Osteoblast (primary cell): ENCODE data around the gene UNC93B1. TPM values are rescaled to one million over a fixed set of nuclear protein-coding genes. Genes with fewer than 3 reads are reported as not detected.
A peak's percentile ranks its signal among the peaks of the same experiment; 100 is the strongest.
"Not testable (repeated sequence)": the region's sequence is repeated elsewhere in the genome, so short reads cannot be mapped to it uniquely, and the experiment has no call there.

Experiments used
- DNase-seq: peaks from one replicate; pipeline ENCODE4 v3.0.0; 2011; ENCODE audit warnings: low spot score, mixed read lengths; ENCODE audit not compliant: insufficient read length; ENCODE audit errors: missing footprints
- H2AFZ ChIP-seq: 2 replicates; pipeline ENCODE4 v1.6.0; 2011; ENCODE audit warnings: mild to moderate bottlenecking, low read length
- H3K27ac ChIP-seq: 2 replicates; pipeline ENCODE4 v1.5.1; 2011; ENCODE audit warnings: mild to moderate bottlenecking, low read depth, low read length, moderate library complexity
- H3K27me3 ChIP-seq: 2 replicates; pipeline ENCODE4 v1.6.0; 2012; ENCODE audit warnings: mild to moderate bottlenecking, control low read depth, inconsistent platforms, low read length, moderate library complexity; ENCODE audit not compliant: insufficient read depth
- H3K36me3 ChIP-seq: 2 replicates; pipeline ENCODE4 v1.5.1; 2011; ENCODE audit warnings: mild to moderate bottlenecking, low read length, control low read depth, moderate library complexity; ENCODE audit not compliant: insufficient read depth
- H3K4me1 ChIP-seq: 2 replicates; pipeline ENCODE4 v1.5.1; 2011; ENCODE audit warnings: mild to moderate bottlenecking, low read length, control low read depth, moderate library complexity; ENCODE audit not compliant: insufficient read depth
- H3K4me2 ChIP-seq: 2 replicates; pipeline ENCODE4 v1.6.0; 2011; ENCODE audit warnings: mild to moderate bottlenecking, low read length; ENCODE audit not compliant: insufficient read depth
- H3K4me3 ChIP-seq: fragments of 200-600 bp; sonication (generic); 3 replicates; pipeline ENCODE4 v1.5.1; 2012; ENCODE audit warnings: mild to moderate bottlenecking, low read length, inconsistent platforms; ENCODE audit not compliant: insufficient read depth
- H3K79me2 ChIP-seq: 2 replicates; pipeline ENCODE4 v1.6.0; 2012; ENCODE audit warnings: mild to moderate bottlenecking, low read length, control low read depth, inconsistent platforms; ENCODE audit not compliant: insufficient read depth
- H3K9me3 ChIP-seq: 2 replicates; pipeline ENCODE4 v1.5.1; 2011; ENCODE audit warnings: low read depth, low read length, control low read depth
- H4K20me1 ChIP-seq: 2 replicates; pipeline ENCODE4 v1.6.0; 2012; ENCODE audit warnings: mild to moderate bottlenecking, low read length, control low read depth; ENCODE audit not compliant: insufficient read depth
- CTCF ChIP-seq: IDR thresholded peaks from 2 replicates; pipeline ENCODE4 v1.5.1; 2011; ENCODE audit warnings: mild to moderate bottlenecking, low read depth, low read length, moderate library complexity; ENCODE audit errors: extremely low read depth
- total RNA-seq: library from RNA; depleted of rRNA; stranded (reverse); fragments of >200 nt; gene quantifications from 2 replicates; pipeline ENCODE4 v1.2.3, GENCODE V29; 2012

The UNC93B1 gene
- total RNA-seq, 1 donor = 39.8 TPM

GRCh38 chr11:67998150-67999045 lies 5.5 kb downstream of the UNC93B1 start:
- Histone ChIP-seq H3K4me3 (no peak overlapping the region), H3K36me3 (no peaks in the 10 kb centered on the region), H3K4me2 (no peak overlapping the region), H2AFZ (no peak overlapping the region), H3K9me3 (no peaks in the 10 kb centered on the region), H4K20me1 (no peaks in the 10 kb centered on the region), H3K27ac (no peak overlapping the region), H3K27me3 (no peaks in the 10 kb centered on the region), H3K79me2 (no peaks in the 10 kb centered on the region), H3K4me1 (no peaks in the 10 kb centered on the region)
- DNase-seq = peak; percentile 56
- no peak for TF ChIP-seq CTCF

- H3K4me1 ChIP-seq = no peaks in the 10 kb centered on the region
- H3K27me3 ChIP-seq = no peaks in the 10 kb centered on the region
- DNase-seq = peak; percentile 25
- no peaks in the 10 kb centered on the region for H4K20me1 ChIP-seq
- H3K9me3 ChIP-seq = no peaks in the 10 kb centered on the region
- no peak overlapping the region for H3K27ac ChIP-seq
- no peaks in the 10 kb centered on the region for H3K79me2 ChIP-seq
- no peak overlapping the region for H2AFZ ChIP-seq
- no peak overlapping the region for H3K4me3 ChIP-seq
- H3K4me2 ChIP-seq = no peak overlapping the region
- H3K36me3 ChIP-seq = no peaks in the 10 kb centered on the region
- TF ChIP-seq CTCF = no peak
These were observed 6.4 kb downstream of the UNC93B1 start for GRCh38 chr11:67997475-67997921.

GRCh38 chr11:67996622-67997474 lies 7.0 kb downstream of the UNC93B1 start:
- H3K4me3 ChIP-seq = no peak overlapping the region
- H2AFZ ChIP-seq = no peak overlapping the region
- no peak for TF ChIP-seq CTCF
- no peaks in the 10 kb centered on the region for H3K4me1 ChIP-seq
- H3K27me3 ChIP-seq = no peaks in the 10 kb centered on the region
- no peaks in the 10 kb centered on the region for H3K9me3 ChIP-seq
- H3K36me3 ChIP-seq = no peaks in the 10 kb centered on the region
- DNase-seq = peak; percentile 87
- no peaks in the 10 kb centered on the region for H4K20me1 ChIP-seq
- H3K79me2 ChIP-seq = no peaks in the 10 kb centered on the region
- H3K4me2 ChIP-seq = no peak overlapping the region
- H3K27ac ChIP-seq = no peak overlapping the region

GRCh38 chr11:67996051-67996450 lies 7.8 kb downstream of the UNC93B1 start:
- Histone ChIP-seq H3K79me2 (no peaks in the 10 kb centered on the region), H3K27me3 (no peaks in the 10 kb centered on the region), H3K4me3 (no peak overlapping the region), H3K4me2 (no peak overlapping the region), H3K4me1 (no peaks in the 10 kb centered on the region), H3K36me3 (no peaks in the 10 kb centered on the region), H3K9me3 (no peaks in the 10 kb centered on the region), H3K27ac (no peak overlapping the region), H4K20me1 (no peaks in the 10 kb centered on the region), H2AFZ (no peak overlapping the region)
- peak; percentile 69 for DNase-seq
- no peak for TF ChIP-seq CTCF

- H3K4me1 ChIP-seq, DNase-seq, H4K20me1 ChIP-seq, H3K9me3 ChIP-seq, H3K36me3 ChIP-seq, H2AFZ ChIP-seq, H3K4me3 ChIP-seq, H3K27me3 ChIP-seq, H3K79me2 ChIP-seq, H3K4me2 ChIP-seq, H3K27ac ChIP-seq: not testable (repeated sequence)
These were observed 8.3 kb downstream of the UNC93B1 start for GRCh38 chr11:67995579-67995978.
